CD14-positive monocyte (primary cell): ENCODE measurements around the gene SRMS. TPM values are rescaled to one million over a fixed set of nuclear protein-coding genes. Genes with fewer than 3 reads are reported as not detected.
A peak's percentile ranks its signal among the peaks of the same experiment; 100 is the strongest.

Experiments used
- DNase-seq, 3 donors: peaks; one replicate each; pipeline ENCODE4 v3.0.0-alpha.2; 2011 to 2022
- H2AFZ ChIP-seq: 2 replicates; pipeline ENCODE4 v1.6.0; 2012; ENCODE audit warnings: mild to moderate bottlenecking, low read depth, low read length, inconsistent platforms; ENCODE audit not compliant: insufficient read depth, poor library complexity, severe bottlenecking
- H3K27ac ChIP-seq, 2 donors: 1 replicate in 1 of 2; 2 replicates in 1 of 2; pipeline ENCODE4 v1.5.1; 2012 to 2013; ENCODE audit warnings: low read length in 2 of 2, control low read depth in 1 of 2, inconsistent platforms in 1 of 2, low read depth in 1 of 2, mild to moderate bottlenecking in 1 of 2
- H3K27me3 ChIP-seq, 2 donors: one replicate each; pipeline versions ENCODE4 v1.6.0 to v1.6.1; 2011 to 2013; ENCODE audit warnings: low read length in 2 of 2; ENCODE audit not compliant: control insufficient read depth in 2 of 2, insufficient read depth in 2 of 2
- H3K36me3 ChIP-seq, 2 donors: replicated peaks in 1 of 2; 1 replicate in 1 of 2; 2 replicates in 1 of 2; pipeline versions ENCODE4 v1.5.1 to v1.6.1; 2012 to 2013; ENCODE audit warnings: low read length in 2 of 2, control low read depth in 1 of 2, inconsistent platforms in 1 of 2, mild to moderate bottlenecking in 1 of 2; ENCODE audit not compliant: insufficient read depth in 2 of 2, control insufficient read depth in 1 of 2
- H3K4me1 ChIP-seq, 2 donors: 1 replicate in 1 of 2; 2 replicates in 1 of 2; pipeline versions ENCODE4 v1.5.1 to v1.6.1; 2012 to 2013; ENCODE audit warnings: low read length in 2 of 2, control low read depth in 1 of 2, inconsistent platforms in 1 of 2, mild to moderate bottlenecking in 1 of 2, moderate library complexity in 1 of 2; ENCODE audit not compliant: insufficient read depth in 2 of 2, control insufficient read depth in 1 of 2
- H3K4me2 ChIP-seq: replicated peaks from 2 replicates; pipeline ENCODE3; 2012; ENCODE audit warnings: low read length, moderate library complexity, mild to moderate bottlenecking; ENCODE audit not compliant: poor library complexity, severe bottlenecking; ENCODE audit errors: extremely low read depth
- H3K4me3 ChIP-seq, 3 experiments: fragments of 200-600 bp in 1 of 3; sonication (generic) in 1 of 3; replicated peaks in 1 of 3; 1 replicate in 2 of 3; 2 replicates in 1 of 3; pipeline ENCODE4 v1.5.1; 2011 to 2013; ENCODE audit warnings: low read length in 3 of 3, mild to moderate bottlenecking in 3 of 3, control low read depth in 2 of 3, low read depth in 2 of 3, inconsistent platforms in 1 of 3, moderate library complexity in 1 of 3
- H3K79me2 ChIP-seq: 2 replicates; pipeline ENCODE4 v1.6.0; 2012; ENCODE audit warnings: mild to moderate bottlenecking, control low read depth, inconsistent platforms, low read length, moderate library complexity; ENCODE audit not compliant: insufficient read depth
- H3K9ac ChIP-seq: 2 replicates; pipeline ENCODE4 v1.6.0; 2017; ENCODE audit warnings: low read length, mild to moderate bottlenecking; ENCODE audit not compliant: insufficient read depth, poor library complexity, severe bottlenecking
- H3K9me3 ChIP-seq, 2 donors: replicated peaks in 1 of 2; 1 replicate in 1 of 2; 2 replicates in 1 of 2; pipeline versions ENCODE4 v1.5.1 to v1.6.1; 2012 to 2013; ENCODE audit warnings: low read length in 2 of 2, control low read depth in 1 of 2; ENCODE audit not compliant: control insufficient read depth in 1 of 2, insufficient read depth in 1 of 2
- H4K20me1 ChIP-seq: 2 replicates; pipeline ENCODE4 v1.6.0; 2012; ENCODE audit warnings: mild to moderate bottlenecking, low read length, control low read depth, moderate library complexity; ENCODE audit not compliant: insufficient read depth
- H3K27ac Mint-ChIP-seq, 7 donors: one replicate each; pipeline ENCODE4 v1.8.0; 2020; ENCODE audit warnings: mild to moderate bottlenecking in 7 of 7, mixed read lengths in 7 of 7, moderate library complexity in 6 of 7, inconsistent platforms in 2 of 7
- H3K27me3 Mint-ChIP-seq, 3 donors: one replicate each; pipeline ENCODE4 v1.8.0; 2021 to 2022; ENCODE audit warnings: low read depth in 3 of 3, mild to moderate bottlenecking in 3 of 3, mixed read lengths in 3 of 3, moderate library complexity in 3 of 3, inconsistent platforms in 1 of 3
- H3K36me3 Mint-ChIP-seq, 2 donors: one replicate each; pipeline ENCODE4 v1.8.0; 2020; ENCODE audit warnings: mixed read lengths in 2 of 2, inconsistent platforms in 1 of 2, mild to moderate bottlenecking in 1 of 2
- H3K4me1 Mint-ChIP-seq: one replicate; pipeline ENCODE4 v1.8.0; 2020; ENCODE audit warnings: mild to moderate bottlenecking, mixed read lengths
- H3K4me3 Mint-ChIP-seq, 2 donors: one replicate each; pipeline ENCODE4 v1.8.0; 2020; ENCODE audit warnings: mild to moderate bottlenecking in 2 of 2, mixed read lengths in 2 of 2, moderate library complexity in 1 of 2
- H3K9me3 Mint-ChIP-seq, 7 donors: one replicate each; pipeline ENCODE4 v1.8.0; 2020 to 2022; ENCODE audit warnings: mixed read lengths in 7 of 7, mild to moderate bottlenecking in 6 of 7, moderate library complexity in 6 of 7, inconsistent platforms in 2 of 7
- CTCF ChIP-seq: fragments of 200-600 bp; IDR thresholded peaks from one replicate; pipeline ENCODE4 v1.8.0; 2022; ENCODE audit warnings: antibody characterized with exemption, mild to moderate bottlenecking
- WGBS: methylation state at CpG from one replicate; pipeline ENCODE4 v1.1.5; 2013; ENCODE audit warnings: missing lambda C conversion rate; ENCODE audit not compliant: insufficient coverage; 5-methylcytosine and 5-hydroxymethylcytosine counted together
- intact Hi-C, 2 donors: fragments of 100-400 bp; cut with micrococcal nuclease; formaldehyde crosslinking; loops; one replicate each; pipeline versions ENCODE4 v1.15.0 to v1.15.1; 2023
- polyA plus RNA-seq, 3 donors: library from polyadenylated mRNA; depleted of rRNA in 1 of 3; unstranded in 2 of 3; stranded (reverse) in 1 of 3; fragments of 300-500 nt in 2 of 3; fragments of >200 nt in 1 of 3; fragmentation: Illumina TruSeq in 2 of 3; gene quantifications; 1 replicate in 2 of 3; 2 replicates in 1 of 3; pipeline ENCODE4 v1.2.3, GENCODE V29; 2012 to 2021

Gene SRMS
- polyA plus RNA-seq, 3 donors: not detected

GRCh38 chr20:63568170-63568981, 20.8 kb upstream of the SRMS start:
- 21% methylated on average over 41 of the region's 43 CpGs for WGBS
- H3K36me3 Mint-ChIP-seq: peaks cover 17 to 37% of the 10 kb centered on the region in 2 donors
- Histone ChIP-seq H3K79me2 (peaks cover 4% of the 10 kb centered on the region), H3K4me1 (peaks cover 39 to 46% of the 10 kb centered on the region in 2 donors), H4K20me1 (peaks cover 96% of the 10 kb centered on the region), H3K9ac (peak overlapping the region; percentile 68), H2AFZ (no peak overlapping the region), H3K9me3 (peaks cover 15 to 16% of the 10 kb centered on the region in 2 donors), H3K36me3 (peaks cover 25 to 47% of the 10 kb centered on the region in 2 donors), H3K27ac (peak overlapping the region; percentile 72 to 91), H3K4me2 (peak overlapping the region; percentile 91), H3K4me3 (peak overlapping the region; percentile 5 to 73 (median 43)), H3K27me3 (peaks cover 0 to 74% of the 10 kb centered on the region in 2 donors)
- peak in 2 of 3 donors; percentile 29 to 33 for DNase-seq
- peaks cover 26% of the 10 kb centered on the region for H3K4me1 Mint-ChIP-seq
- TF ChIP-seq CTCF: no peak
- intact Hi-C loops: loop anchor here (2.0 to 10.0 kb wide), 4 partner anchors 44 to 326 kb away; partner anchors contain the start of genes DNAJC5 (in 1 of the 2) and GMEB2 (in 1 of the 2)
- H3K27me3 Mint-ChIP-seq: peaks cover 28 to 76% (median 51%) of the 10 kb centered on the region in 3 donors
- peak overlapping the region; percentile 90 to 97 (median 97) for H3K27ac Mint-ChIP-seq
- peaks cover 8 to 32% (median 12%) of the 10 kb centered on the region in 7 donors for H3K9me3 Mint-ChIP-seq
- peak overlapping the region; percentile 76 to 87 for H3K4me3 Mint-ChIP-seq

GRCh38 chr20:63567386-63568169, 20.0 kb upstream of the SRMS start:
- H3K27me3 Mint-ChIP-seq: peaks cover 28 to 75% (median 53%) of the 10 kb centered on the region in 3 donors

More at GRCh38 chr20:63567386-63568169, 20.0 kb upstream of the SRMS start:
- Histone ChIP-seq H3K27me3 (peaks cover 0 to 66% of the 10 kb centered on the region in 2 donors), H3K4me2 (peak overlapping the region; percentile 91), H3K27ac (peak overlapping the region; percentile 72 to 91), H3K79me2 (no peaks in the 10 kb centered on the region), H3K4me3 (peak overlapping the region; percentile 11 to 73 (median 43)), H2AFZ (peak overlapping the region; percentile 19), H4K20me1 (peaks cover 96% of the 10 kb centered on the region), H3K4me1 (peaks cover 33 to 38% of the 10 kb centered on the region in 2 donors), H3K36me3 (peaks cover 22 to 52% of the 10 kb centered on the region in 2 donors), H3K9ac (peak overlapping the region; percentile 68), H3K9me3 (peaks cover 15 to 16% of the 10 kb centered on the region in 2 donors)
- 10% methylated on average over 32 of the region's 37 CpGs for WGBS
- peaks cover 26% of the 10 kb centered on the region for H3K4me1 Mint-ChIP-seq
- peaks cover 8 to 28% (median 12%) of the 10 kb centered on the region in 7 donors for H3K9me3 Mint-ChIP-seq
- intact Hi-C loops: loop anchor here (2.0 to 10.0 kb wide), 4 partner anchors 45 to 327 kb away; partner anchors contain the start of genes DNAJC5 (in 1 of the 2) and GMEB2 (in 1 of the 2)
- peak; percentile 10 for TF ChIP-seq CTCF
- DNase-seq: peak; percentile 88 to 93 (median 92)
- peak overlapping the region; percentile 90 to 97 (median 97) for H3K27ac Mint-ChIP-seq
- H3K36me3 Mint-ChIP-seq: peaks cover 18 to 41% of the 10 kb centered on the region in 2 donors
- peak overlapping the region; percentile 76 to 87 for H3K4me3 Mint-ChIP-seq
